ENCODE measurements around the gene EPM2A.

EPM2A gene

GRCh38 chr6:145602726-145603326 is 132.5 kb downstream of the EPM2A start:
- no peak for DNase-seq (ENCODE audit: low spot score)

- DNase-seq (ENCODE audit: low spot score) = no peak
Measured at GRCh38 chr6:145601397-145601796, 133.9 kb downstream of the EPM2A start.

- no peak for DNase-seq (ENCODE audit: low spot score)
Measured at GRCh38 chr6:145600299-145600698, 135.0 kb downstream of the EPM2A start.

GRCh38 chr6:145588981-145589380 is 146.3 kb downstream of the EPM2A start:
- no peak for DNase-seq (ENCODE audit: low spot score)

GRCh38 chr6:145587334-145587733 is 148.0 kb downstream of the EPM2A start:
- DNase-seq (ENCODE audit: low spot score) = no peak

- no peak for DNase-seq (ENCODE audit: low spot score)
Measured at GRCh38 chr6:145583753-145584152, 151.6 kb downstream of the EPM2A start.
